Ovary (tissue), 9 donors: ENCODE results near the gene ZMYND19. TPM values are rescaled to one million over a fixed set of nuclear protein-coding genes. Genes with fewer than 3 reads are reported as not detected.
A peak's percentile ranks its signal among the peaks of the same experiment; 100 is the strongest.

Source experiments
- DNase-seq, 5 donors: peaks; one replicate each; pipeline ENCODE4 v3.0.0-alpha.2; 2019 to 2020
- H3K27ac ChIP-seq, 2 donors: fragments of 200-600 bp; one replicate each; pipeline versions ENCODE4 v1.5.1 to v1.8.0; 2019 to 2022
- H3K27me3 ChIP-seq: fragments of 200-600 bp; one replicate; pipeline ENCODE4 v1.8.0; 2022
- H3K36me3 ChIP-seq: fragments of 200-600 bp; sonication (generic); one replicate; pipeline ENCODE4 v1.5.1; 2019
- H3K4me1 ChIP-seq: one replicate; pipeline ENCODE4 v1.8.1; 2013; ENCODE audit warnings: mild to moderate bottlenecking, moderate library complexity; ENCODE audit not compliant: insufficient read depth
- H3K4me3 ChIP-seq: fragments of 200-600 bp; sonication (generic); one replicate; pipeline ENCODE4 v1.5.1; 2017
- H3K9me3 ChIP-seq, 2 donors: fragments of 200-600 bp in 1 of 2; sonication (generic) in 1 of 2; one replicate each; pipeline versions ENCODE4 v1.5.1 to v1.8.1; 2013 to 2019; ENCODE audit warnings: mild to moderate bottlenecking in 1 of 2, moderate library complexity in 1 of 2
- CTCF ChIP-seq, 3 donors: fragments of 450-650 bp in 2 of 3; fragments of 200-600 bp in 1 of 3; IDR thresholded peaks; one replicate each; pipeline versions ENCODE4 v1.5.1 to v1.8.0; 2016 to 2022; ENCODE audit warnings: antibody characterized with exemption in 3 of 3, mild to moderate bottlenecking in 1 of 3
- EP300 ChIP-seq: sonication (generic); formaldehyde crosslinking; IDR thresholded peaks from one replicate; pipeline ENCODE4 v1.6.1; 2017; ENCODE audit warnings: antibody characterized with exemption
- POLR2A ChIP-seq: fragments of 450-650 bp; IDR thresholded peaks from one replicate; pipeline ENCODE4 v1.6.1; 2017; ENCODE audit warnings: antibody characterized with exemption, mild to moderate bottlenecking, moderate library complexity
- WGBS, 3 donors: extraction: QIAGEN DNeasy Blood & Tissue Kit in 1 of 3; methylation state at CpG; one replicate each; pipeline versions ENCODE4 v1.1.5 to v1.1.7; 2013 to 2017; 5-methylcytosine and 5-hydroxymethylcytosine counted together
- intact Hi-C, 4 donors: fragments of 100-400 bp; cut with DNase I; formaldehyde crosslinking; loops; one replicate each; pipeline versions ENCODE4 v1.11.0 to v1.15.1; 2022 to 2023
- polyA plus RNA-seq, 2 donors: library from polyadenylated mRNA; stranded (reverse); fragments of 200-250 nt in 1 of 2; fragments of 350-450 nt in 1 of 2; fragmentation: Illumina TruSeq in 1 of 2; extraction: RNeasy Lipid Tissue Mini Kit (QIAGEN cat#74804) in 1 of 2; gene quantifications; one replicate each; pipeline ENCODE4 v1.2.3, GENCODE V29; 2013 to 2014
- total RNA-seq, 7 donors: library from RNA; depleted of rRNA in 2 of 7; stranded (reverse); fragments of >200 nt in 2 of 7; fragmentation: NEBNext Ultra II Directional in 3 of 7; extraction: Animal tissue kit (Norgen Biotek cat#: 25700) in 3 of 7; gene quantifications; one replicate each; pipeline versions ENCODE4 v1.1.0 to v1.2.4, GENCODE V29; 2016 to 2023
- donor health status: DM: no; HTN: no; CAD: no; lungs with moderate emphysema.
- donor health status: DM: no; HTN: no; CAD: no.
- donor health status: Bipolar disorder and iron deficiency.
- donor health status: DM: yes; HTN: yes; CAD: no.
- donor health status: DM: no; HTN: no; CAD: no.
- donor health status: DM: yes; HTN: yes; CAD: no.

ZMYND19 gene
- total and polyA plus RNA-seq, 9 donors: 5.1 to 22.9 (median 14.7) TPM

- H3K27ac ChIP-seq: no peak overlapping the region
- intact Hi-C loops: no loop called here
- H3K4me1 ChIP-seq: peaks cover 12% of the 10 kb centered on the region
- no peaks in the 10 kb centered on the region for H3K27me3 ChIP-seq
- TF ChIP-seq CTCF (IDR thresholded peaks at IDR 0.05): no peak
- no peak for TF ChIP-seq EP300
- TF ChIP-seq POLR2A: no peak
- no peaks in the 10 kb centered on the region for H3K36me3 ChIP-seq
- H3K9me3 ChIP-seq: no peaks in the 10 kb centered on the region
- H3K4me3 ChIP-seq: no peak overlapping the region
- WGBS, 3 donors: 87 to 93% (median 90%) methylated on average over 25 of the region's 25 CpGs
- DNase-seq: peak in 1 of 5 donors; percentile 24
Observed at GRCh38 chr9:137614631-137615386, 24.5 kb upstream of the ZMYND19 start.

GRCh38 chr9:137613738-137614523 is 23.6 kb upstream of the ZMYND19 start:
- no peak overlapping the region for H3K4me3 ChIP-seq
- intact Hi-C loops: no loop called here
- WGBS, 3 donors: 86 to 92% (median 86%) methylated on average over 26 to 27 of the region's 27 CpGs
- H3K27ac ChIP-seq: no peak overlapping the region
- H3K27me3 ChIP-seq: no peaks in the 10 kb centered on the region
- TF ChIP-seq EP300 (no peak), POLR2A (no peak), CTCF (IDR thresholded peaks at IDR 0.05) (no peak)
- H3K4me1 ChIP-seq: peaks cover 12% of the 10 kb centered on the region
- DNase-seq: no peak
- H3K36me3 ChIP-seq: no peaks in the 10 kb centered on the region
- H3K9me3 ChIP-seq: no peaks in the 10 kb centered on the region

DNA sequence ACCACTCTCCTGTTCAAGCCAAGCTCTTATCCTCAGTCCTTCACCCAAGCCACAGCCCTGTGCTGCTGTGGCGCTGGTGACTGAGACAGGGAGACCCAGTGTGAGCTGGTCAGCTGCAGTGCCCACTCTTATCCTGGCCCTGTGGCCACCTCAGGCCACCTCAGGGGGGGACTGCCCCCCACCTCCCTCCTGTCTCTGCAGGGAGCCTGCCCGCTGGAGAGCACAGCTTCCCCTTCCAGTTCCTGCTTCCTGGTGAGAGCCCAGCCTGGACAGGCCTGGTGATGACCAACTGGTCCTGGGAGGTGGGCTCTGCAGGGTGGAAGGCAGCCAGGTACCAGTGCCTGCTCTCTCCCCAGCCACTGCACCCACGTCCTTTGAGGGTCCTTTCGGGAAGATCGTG is 22.9 kb upstream of the ZMYND19 start:
- Histone ChIP-seq H3K4me1 (peaks cover 12% of the 10 kb centered on the region), H3K9me3 (no peaks in the 10 kb centered on the region), H3K36me3 (no peaks in the 10 kb centered on the region), H3K27me3 (no peaks in the 10 kb centered on the region), H3K27ac (no peak overlapping the region), H3K4me3 (no peak overlapping the region)
- 78 to 83% (median 79%) methylated on average over 5 of the region's 5 CpGs for WGBS, 3 donors
- DNase-seq: no peak
- intact Hi-C loops: no loop called here
- TF ChIP-seq EP300 (no peak), CTCF (IDR thresholded peaks at IDR 0.05) (no peak), POLR2A (no peak)

- DNase-seq: no peak
- Histone ChIP-seq H3K27me3 (no peaks in the 10 kb centered on the region), H3K4me1 (peaks cover 9% of the 10 kb centered on the region), H3K27ac (no peak overlapping the region), H3K36me3 (no peaks in the 10 kb centered on the region), H3K9me3 (no peaks in the 10 kb centered on the region), H3K4me3 (no peak overlapping the region)
- TF ChIP-seq CTCF (IDR thresholded peaks at IDR 0.05) (no peak), EP300 (no peak), POLR2A (no peak)
- 39 to 56% (median 46%) methylated on average over 8 of the region's 8 CpGs for WGBS, 3 donors
- intact Hi-C loops: no loop called here
Observed at GRCh38 chr9:137612741-137613142, 22.4 kb upstream of the ZMYND19 start.
